Measurements from ENCODE around the gene MRPL24. TPM values are rescaled to one million over a fixed set of nuclear protein-coding genes. Genes with fewer than 3 reads are reported as not detected.
A peak's percentile ranks its signal among the peaks of the same experiment; 100 is the strongest.

The MRPL24 gene
- total and polyA plus RNA-seq, 9 of the 15 experiments (the other 6 are each of a cell fraction or from before 2014, with no cell fraction given): 74.3 to 267 (median 113) TPM

- in situ Hi-C loops (cut with MboI) (loop anchor here (25.0 kb wide), 1 partner anchor 1434 kb away; the partner anchor contains the start of genes FDPS, PKLR and RUSC1), intact Hi-C loops (cut with micrococcal nuclease) (no loop called here)
- Histone ChIP-seq H3K9me1 (ENCODE audit: control insufficient read depth, insufficient read depth, low read length) (no peaks in the 10 kb centered on the region), H3K27ac (ENCODE audit: extremely low read depth, low read depth, low read length) (peak overlapping the region; percentile 97), H4K20me1 (replicated peaks; ENCODE audit: control insufficient read depth, insufficient read depth, low read length) (peaks cover 26% of the 10 kb centered on the region), H3K27me3 (ENCODE audit: control insufficient read depth in 2 of 2, insufficient read depth in 2 of 2, low read length in 2 of 2) (no peaks in the 10 kb centered on the region), H3K9ac (ENCODE audit: insufficient read depth in 1 of 2, low read depth in 2 of 2, low read length in 2 of 2) (peak overlapping the region; percentile 59 to 91), H3K4me1 (replicated peaks in 1 of 2; ENCODE audit: control insufficient read depth in 2 of 2, insufficient read depth in 2 of 2, low read length in 2 of 2) (peaks cover 46 to 50% of the 10 kb centered on the region in 2 experiments), H3K9me3 (replicated peaks; ENCODE audit: control insufficient read depth, insufficient read depth, low read depth, low read length) (no peaks in the 10 kb centered on the region), H2AFZ (ENCODE audit: low read depth, low read length) (no peak overlapping the region), H3K4me3 (peak overlapping the region; percentile 48; the same call in 1 of the 2 replicates), H3K4me2 (ENCODE audit: insufficient read depth, low read length) (peak overlapping the region; percentile 83), H3K36me3 (ENCODE audit: control insufficient read depth, insufficient read depth, low read length) (peaks cover 78% of the 10 kb centered on the region), H3K79me2 (ENCODE audit: control insufficient read depth, insufficient read depth, low read length) (peaks cover 75% of the 10 kb centered on the region)
- no peak for DNase-seq (ENCODE audit: extremely low read depth in 1 of 4, low spot score in 3 of 4)
- ChIA-PET POLR2A (interaction anchor here (0.7 to 1.7 kb wide), 2 partner anchors 17 to 21 kb away, joined by 3 to 4 read pairs; partner anchors contain the start of gene PRCC), CTCF (ENCODE audit: low intra/inter-chr PET ratio) (no interaction called here)
- BruUV-seq (replicated peaks): no TSS peak
- FAIRE-seq: no peak
- WGBS (ENCODE audit: insufficient coverage, low coverage, missing lambda C conversion rate): 44% methylated on average over 7 of the region's 9 CpGs
- peak; percentile 37; the same call in 1 of the 2 replicates for TF ChIP-seq CBFA2T2 (conservative IDR thresholded peaks at IDR 0.05)
- TF ChIP-seq RAD51 (IDR thresholded peaks at IDR 0.05; ENCODE audit: borderline replicate concordance, low read depth): peak; percentile 76
- TF ChIP-seq CXXC5 (CRISPR knock-in tag; IDR thresholded peaks at IDR 0.05): no peak
- TF ChIP-seq ETV1 (tag; conservative IDR thresholded peaks at IDR 0.05; ENCODE audit: low read depth): no peak
- TF ChIP-seq BRD4 (IDR thresholded peaks at IDR 0.05): no peak
- TF ChIP-seq FOXJ2 (tag; IDR thresholded peaks at IDR 0.05): peak; percentile 38; the same call in 1 of the 2 replicates
- TF ChIP-seq ZNF766 (CRISPR knock-in tag; conservative IDR thresholded peaks at IDR 0.05): no peak
- TF ChIP-seq ZNF431 (CRISPR knock-in tag; IDR thresholded peaks at IDR 0.05): no peak
- no peak for TF ChIP-seq NELFE (IDR thresholded peaks at IDR 0.05; ENCODE audit: insufficient read depth, insufficient read length)
- no peak for TF ChIP-seq ATF7 (IDR thresholded peaks at IDR 0.05)
- no peak for TF ChIP-seq ZNF551 (CRISPR knock-in tag; IDR thresholded peaks at IDR 0.05)
- peak; percentile 81 for TF ChIP-seq USF1 (CRISPR knock-in tag; IDR thresholded peaks at IDR 0.05)
- peak; percentile 23; the same call in 1 of the 2 replicates for TF ChIP-seq BHLHE40 (IDR thresholded peaks at IDR 0.05; ENCODE audit: low read length)
- TF ChIP-seq MEIS2 (IDR thresholded peaks at IDR 0.05; ENCODE audit: partially characterized antibody): no peak
- 0 out of 2 replicates have a peak, but pooled peaks have one; percentile 85 for TF ChIP-seq PREB (CRISPR knock-in tag; IDR thresholded peaks at IDR 0.05)
- peak; percentile 77 for TF ChIP-seq USF2 (CRISPR knock-in tag; IDR thresholded peaks at IDR 0.05)
- no peak for TF ChIP-seq THRB (CRISPR knock-in tag; conservative IDR thresholded peaks at IDR 0.05)
- ATAC-seq: no peak
These were observed 5.5 kb upstream of the MRPL24 start for GRCh38 chr1:156746406-156746727.
